ENCODE measurements around the gene CCBE1.

DNA sequence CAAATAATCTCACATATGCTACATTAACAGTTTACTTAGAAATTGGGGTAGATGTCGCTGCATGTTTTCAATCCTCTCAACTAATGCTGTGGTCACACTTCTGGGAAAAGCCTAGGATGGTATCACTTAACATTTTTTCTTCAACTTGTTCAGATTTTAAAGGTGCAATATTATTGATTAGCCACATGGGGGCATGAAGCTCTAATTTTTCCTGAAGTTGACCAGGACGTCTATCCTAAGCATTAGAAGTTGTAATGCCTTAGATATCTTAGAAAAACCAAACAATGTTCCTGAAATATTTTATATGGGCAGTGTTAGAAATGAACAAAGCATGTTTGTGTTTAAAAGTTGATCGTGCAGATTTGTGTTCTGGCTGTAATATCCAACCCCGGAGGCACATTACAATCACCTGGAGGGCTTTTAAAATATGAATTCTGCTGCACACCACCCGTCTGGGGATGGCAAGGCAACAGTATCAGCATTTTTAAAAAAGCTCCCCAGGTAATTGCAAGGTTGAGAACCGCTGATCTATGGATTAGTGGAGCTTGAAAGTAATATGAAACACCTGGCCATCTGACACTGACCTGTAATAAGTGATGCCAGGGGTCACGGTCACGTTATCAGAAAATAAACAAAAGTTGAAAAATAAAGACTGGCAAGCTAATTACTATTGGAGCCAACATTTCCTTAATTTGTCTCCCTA lies 237.7 kb downstream of the CCBE1 start:
- TF ChIP-seq CTCF (IDR thresholded peaks at IDR 0.05 in 8 of 11, conservative IDR thresholded peaks at IDR 0.05 in 3 of 11) = peak in 7 of 11 experiments; percentile 19 to 58 (median 49)
- TF ChIP-seq POLR2A (IDR thresholded peaks at IDR 0.05) = no peak
